Activated CD8-positive, alpha-beta memory T cell treated with anti-CD3 and anti-CD28 coated beads, Interleukin-2, amount 50 U/mL, for 24 hours (primary cell): ENCODE measurements around the gene PI3.

ENCODE experiments used
- DNase-seq: peaks from one replicate; pipeline ENCODE4 v3.0.0-alpha.2; 2020; ENCODE audit errors: extremely low read depth

Gene PI3

GRCh38 chr20:45187693-45188092 lies 13.0 kb downstream of the PI3 start:
- no peak for DNase-seq

GRCh38 chr20:45189067-45189609 lies 14.4 kb downstream of the PI3 start:
- no peak for DNase-seq

- DNase-seq = no peak
Measured at GRCh38 chr20:45189861-45190260, 15.2 kb downstream of the PI3 start.

- no peak for DNase-seq
Measured at GRCh38 chr20:45191926-45192325, 17.2 kb downstream of the PI3 start.

- no peak for DNase-seq
Measured at GRCh38 chr20:45193331-45193730, 18.6 kb downstream of the PI3 start.

GRCh38 chr20:45206725-45207124 lies 32.0 kb downstream of the PI3 start, which contains the start of gene SEMG1:
Gene SEMG1 (plus strand): TSS chr20:45207033. CDS start chr20:45207054, 21 bp downstream.
- no peak for DNase-seq

GRCh38 chr20:45209924-45210323 lies 35.2 kb downstream of the PI3 start:
- DNase-seq = no peak

- DNase-seq = no peak
Measured at GRCh38 chr20:45211569-45212474, 37.1 kb downstream of the PI3 start.

GRCh38 chr20:45212836-45213235 lies 38.1 kb downstream of the PI3 start:
- DNase-seq = no peak

- DNase-seq = no peak
Measured at GRCh38 chr20:45218124-45218523, 43.4 kb downstream of the PI3 start.

- no peak for DNase-seq
Measured at GRCh38 chr20:45218636-45219035, 43.9 kb downstream of the PI3 start.

- no peak for DNase-seq
Measured at GRCh38 chr20:45221076-45221475, 46.4 kb downstream of the PI3 start, which contains the start of gene SEMG2. Gene SEMG2 (plus strand): TSS chr20:45221373. CDS start chr20:45221390, 17 bp downstream.

- DNase-seq = no peak
Measured at GRCh38 chr20:45223136-45223535, 48.4 kb downstream of the PI3 start.
